Activated CD4-positive, alpha-beta T cell treated with anti-CD3 and anti-CD28 coated beads, Interleukin-2, amount 10 ng/mL, durations not matched to agents 24 days and 14 days (primary cell): ENCODE results near the gene UBAP1L. TPM values are rescaled to one million over a fixed set of nuclear protein-coding genes. Genes with fewer than 3 reads are reported as not detected.
"Not testable (repeated sequence)": the region's sequence is repeated elsewhere in the genome, so short reads cannot be mapped to it uniquely, and the experiment has no call there.

Experiments
- DNase-seq: peaks from one replicate; pipeline ENCODE4 v3.0.0; 2022
- H3K27ac Mint-ChIP-seq: one replicate; pipeline ENCODE4 v1.8.0; 2022; ENCODE audit warnings: mild to moderate bottlenecking, mixed read lengths
- H3K27me3 Mint-ChIP-seq: one replicate; pipeline ENCODE4 v1.8.0; 2022; ENCODE audit warnings: mixed read lengths
- H3K36me3 Mint-ChIP-seq: one replicate; pipeline ENCODE4 v1.8.0; 2022; ENCODE audit warnings: low read depth, mild to moderate bottlenecking, mixed read lengths
- H3K4me1 Mint-ChIP-seq: one replicate; pipeline ENCODE4 v1.8.0; 2021; ENCODE audit warnings: mixed read lengths
- H3K4me3 Mint-ChIP-seq: one replicate; pipeline ENCODE4 v1.8.0; 2022; ENCODE audit warnings: mild to moderate bottlenecking, moderate library complexity, mixed read lengths
- H3K9me3 Mint-ChIP-seq: one replicate; pipeline ENCODE4 v1.8.0; 2021; ENCODE audit warnings: mixed read lengths
- intact Hi-C: fragments of 100-400 bp; cut with micrococcal nuclease; formaldehyde crosslinking; loops from one replicate; pipeline ENCODE4 v1.15.1; 2023
- total RNA-seq: library from RNA; stranded (reverse); gene quantifications from 2 replicates; pipeline ENCODE4 v1.2.3, GENCODE V29; 2022

UBAP1L gene
- total RNA-seq, 1 donor from 2014 or later, result 6.6 TPM

DNA sequence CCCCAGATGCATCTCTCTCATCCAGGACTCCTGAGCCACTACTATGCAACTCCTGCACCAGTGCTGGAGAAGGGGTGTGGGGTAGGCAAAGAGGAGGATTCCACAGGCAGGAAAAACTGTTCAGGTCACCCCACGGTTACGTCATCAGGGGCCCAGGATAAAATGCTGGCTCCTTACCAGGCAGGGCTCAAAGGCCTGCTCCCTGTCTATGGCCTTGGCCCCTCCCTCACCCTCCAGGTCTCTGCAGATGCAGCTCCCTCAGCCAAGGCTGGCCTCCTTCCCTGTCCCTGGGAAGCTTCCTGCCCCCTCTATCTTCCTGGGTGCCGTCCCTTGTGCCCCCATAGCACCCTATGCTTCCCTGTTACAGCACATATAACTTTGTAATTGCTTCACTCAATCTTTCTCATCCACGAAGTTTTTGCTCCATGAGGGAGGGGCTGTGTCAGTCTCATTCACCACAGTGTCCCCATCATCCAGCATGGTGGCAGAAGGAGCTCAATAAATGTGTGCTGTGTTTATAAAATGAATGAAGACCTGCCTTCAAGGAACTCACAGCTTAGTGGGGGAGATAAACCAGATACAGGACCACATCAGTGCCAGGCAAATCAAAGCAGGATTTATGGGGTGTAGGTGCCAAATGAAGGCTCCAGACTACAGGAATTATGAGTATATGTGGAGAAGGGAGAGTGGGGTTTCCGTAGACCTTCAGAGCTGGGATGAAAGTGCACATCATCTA lies 19.8 kb downstream of the UBAP1L start:
- Mint-ChIP-seq H3K27ac (no peak overlapping the region), H3K27me3 (no peaks in the 10 kb centered on the region), H3K9me3 (no peaks in the 10 kb centered on the region), H3K4me1 (no peaks in the 10 kb centered on the region), H3K36me3 (peaks cover 10% of the 10 kb centered on the region), H3K4me3 (no peak overlapping the region)
- DNase-seq, result no peak
- intact Hi-C loops, result no loop called here

DNA sequence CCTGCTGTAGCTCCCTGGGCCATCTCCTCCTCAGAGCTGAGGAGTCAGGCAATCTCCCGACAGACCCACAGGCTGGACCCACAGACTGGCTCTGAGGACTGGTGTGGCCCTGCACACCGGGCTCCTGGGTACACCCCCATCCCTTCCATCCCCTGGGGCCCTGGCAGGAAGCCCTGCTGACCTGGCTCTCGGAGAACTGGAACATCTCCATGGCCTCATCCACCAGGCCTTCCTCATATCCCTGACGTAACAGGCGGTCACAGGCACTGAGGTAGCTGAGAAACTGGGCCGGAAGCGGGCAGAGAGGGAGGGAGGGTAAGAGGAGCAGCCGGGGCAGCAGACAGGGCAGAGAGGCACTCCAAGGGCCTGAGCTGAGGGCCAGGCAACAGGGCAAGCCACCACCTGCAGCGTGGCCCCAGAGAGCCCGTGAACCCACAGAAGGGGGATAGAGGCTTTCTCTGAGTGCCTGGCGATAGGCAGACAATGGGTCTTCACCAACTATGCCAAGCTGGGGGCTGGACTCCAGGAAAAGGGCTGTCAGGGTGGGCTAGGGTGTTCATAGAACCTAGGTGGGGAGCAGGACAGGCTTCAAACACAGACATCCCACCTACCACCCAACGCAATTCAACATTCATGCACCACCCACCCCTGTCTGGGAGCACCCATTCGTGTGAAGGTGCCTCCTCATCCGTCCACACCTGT lies 20.6 kb downstream of the UBAP1L start:
- no peaks in the 10 kb centered on the region for H3K27me3 Mint-ChIP-seq
- H3K4me1 Mint-ChIP-seq, result no peaks in the 10 kb centered on the region
- H3K9me3 Mint-ChIP-seq, result no peaks in the 10 kb centered on the region
- intact Hi-C loops, result no loop called here
- H3K27ac Mint-ChIP-seq, result no peak overlapping the region
- H3K36me3 Mint-ChIP-seq, result peaks cover 10% of the 10 kb centered on the region
- DNase-seq, result no peak
- no peak overlapping the region for H3K4me3 Mint-ChIP-seq

DNA sequence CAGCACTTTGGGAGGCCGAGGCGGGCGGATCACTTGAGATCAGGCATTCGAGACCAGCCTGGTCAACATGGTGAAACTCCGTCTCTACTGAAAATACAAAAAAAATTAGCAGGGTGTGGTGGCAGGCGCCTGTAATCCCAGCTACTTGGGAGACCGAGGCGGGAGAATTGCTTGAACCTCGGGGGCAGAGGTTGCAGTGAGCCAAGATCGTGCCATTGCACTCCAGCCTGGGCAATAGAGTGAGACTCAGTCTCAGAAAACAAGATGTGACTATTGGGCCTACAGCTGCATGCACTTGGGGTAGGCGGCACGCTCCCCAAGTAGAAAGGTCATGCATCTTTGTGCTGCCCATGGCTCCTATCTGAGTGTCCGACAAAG lies 21.2 kb downstream of the UBAP1L start:
- H3K27me3 Mint-ChIP-seq, H3K9me3 Mint-ChIP-seq, H3K4me1 Mint-ChIP-seq, H3K36me3 Mint-ChIP-seq, H3K4me3 Mint-ChIP-seq, DNase-seq, intact Hi-C loops, H3K27ac Mint-ChIP-seq: not testable (repeated sequence)

DNA sequence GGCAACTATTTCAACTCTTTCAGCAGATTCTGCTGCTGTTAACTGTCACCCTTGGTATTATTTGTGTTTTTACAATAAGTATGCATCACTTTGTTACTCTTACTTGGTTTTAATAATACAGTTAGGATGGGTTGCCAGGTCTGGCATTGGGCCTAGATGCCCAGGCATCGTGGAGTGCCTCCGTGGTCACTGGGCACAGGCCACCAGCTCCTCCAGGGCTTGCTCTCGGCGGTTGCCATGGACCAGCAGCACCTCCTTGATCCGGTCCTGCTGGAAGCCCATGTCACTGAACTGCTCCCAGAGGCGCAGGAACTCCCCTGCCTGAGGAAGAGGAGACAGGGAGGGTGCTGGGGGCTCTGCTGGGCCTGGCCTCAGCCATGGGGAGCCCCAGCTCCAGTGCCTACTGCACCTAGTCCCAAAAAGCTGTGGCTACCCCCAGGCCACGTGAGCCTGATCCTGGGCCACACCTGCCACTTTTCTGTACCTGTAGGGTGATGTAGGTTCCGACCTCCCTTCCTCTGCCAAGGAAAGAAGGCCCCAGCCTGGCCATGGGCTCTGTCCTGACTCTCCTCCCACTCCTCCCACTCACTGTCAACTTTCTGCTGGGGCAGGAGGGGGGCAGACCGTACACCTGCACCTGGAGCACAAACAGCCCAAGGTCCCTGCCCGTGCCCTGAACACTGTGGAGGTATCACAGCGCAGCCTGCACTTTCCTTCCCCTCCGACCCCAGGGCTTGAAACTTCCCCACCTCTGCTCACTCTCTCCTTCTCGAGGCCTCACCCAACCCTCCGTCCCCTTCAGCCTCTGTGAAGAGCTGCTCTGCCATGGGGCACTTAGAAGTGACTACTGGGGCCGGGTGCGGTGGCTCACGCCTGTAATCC lies 21.8 kb downstream of the UBAP1L start:
- H3K4me1 Mint-ChIP-seq, result no peaks in the 10 kb centered on the region
- H3K4me3 Mint-ChIP-seq, result no peak overlapping the region
- no peak overlapping the region for H3K27ac Mint-ChIP-seq
- no peak for DNase-seq
- H3K36me3 Mint-ChIP-seq, result peaks cover 2% of the 10 kb centered on the region
- H3K9me3 Mint-ChIP-seq, result no peaks in the 10 kb centered on the region
- H3K27me3 Mint-ChIP-seq, result no peaks in the 10 kb centered on the region
- intact Hi-C loops, result no loop called here

DNA sequence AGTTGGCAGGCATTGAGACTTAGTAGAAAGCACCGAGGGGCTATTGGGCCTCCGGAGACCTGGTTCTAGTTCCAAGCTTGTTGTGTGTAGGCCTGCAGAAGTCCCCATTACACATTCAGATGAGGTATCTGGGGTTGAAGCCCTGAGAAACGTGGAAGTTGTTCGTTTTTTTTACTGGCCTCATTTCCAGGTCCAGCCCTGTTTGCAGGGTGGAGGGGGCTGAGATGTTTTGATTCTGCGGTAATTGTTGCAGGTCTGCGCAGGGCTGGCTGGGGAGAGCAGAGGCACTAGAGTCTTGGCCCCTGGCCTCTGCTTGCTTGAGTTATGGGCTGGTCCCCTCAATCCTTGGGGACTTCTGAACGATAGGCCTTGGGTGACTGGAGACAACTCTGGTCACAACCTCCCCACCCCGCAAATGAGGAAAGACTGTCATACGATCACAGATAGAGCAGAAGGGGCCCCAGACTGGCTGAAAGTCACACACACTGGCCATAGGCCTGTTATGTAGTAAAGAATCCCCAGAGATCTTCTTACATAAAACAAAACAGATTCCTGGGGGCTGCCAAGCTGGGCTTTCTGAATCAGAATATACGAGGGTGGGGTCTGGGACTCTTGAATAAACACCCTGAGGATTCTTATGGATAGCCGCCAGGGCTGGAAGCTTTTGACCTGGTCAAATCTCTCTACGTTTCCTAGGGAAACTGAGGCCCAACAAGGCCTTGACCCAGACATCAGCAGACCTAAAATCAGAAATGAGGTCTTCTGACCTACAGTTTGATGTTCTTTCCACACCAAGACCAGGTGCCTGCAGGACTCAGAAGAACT lies 22.8 kb downstream of the UBAP1L start:
- intact Hi-C loops, result no loop called here
- H3K4me3 Mint-ChIP-seq, result no peak overlapping the region
- H3K4me1 Mint-ChIP-seq, result no peaks in the 10 kb centered on the region
- no peaks in the 10 kb centered on the region for H3K36me3 Mint-ChIP-seq
- H3K27me3 Mint-ChIP-seq, result no peaks in the 10 kb centered on the region
- DNase-seq, result no peak
- H3K9me3 Mint-ChIP-seq, result no peaks in the 10 kb centered on the region
- H3K27ac Mint-ChIP-seq, result no peak overlapping the region

DNA sequence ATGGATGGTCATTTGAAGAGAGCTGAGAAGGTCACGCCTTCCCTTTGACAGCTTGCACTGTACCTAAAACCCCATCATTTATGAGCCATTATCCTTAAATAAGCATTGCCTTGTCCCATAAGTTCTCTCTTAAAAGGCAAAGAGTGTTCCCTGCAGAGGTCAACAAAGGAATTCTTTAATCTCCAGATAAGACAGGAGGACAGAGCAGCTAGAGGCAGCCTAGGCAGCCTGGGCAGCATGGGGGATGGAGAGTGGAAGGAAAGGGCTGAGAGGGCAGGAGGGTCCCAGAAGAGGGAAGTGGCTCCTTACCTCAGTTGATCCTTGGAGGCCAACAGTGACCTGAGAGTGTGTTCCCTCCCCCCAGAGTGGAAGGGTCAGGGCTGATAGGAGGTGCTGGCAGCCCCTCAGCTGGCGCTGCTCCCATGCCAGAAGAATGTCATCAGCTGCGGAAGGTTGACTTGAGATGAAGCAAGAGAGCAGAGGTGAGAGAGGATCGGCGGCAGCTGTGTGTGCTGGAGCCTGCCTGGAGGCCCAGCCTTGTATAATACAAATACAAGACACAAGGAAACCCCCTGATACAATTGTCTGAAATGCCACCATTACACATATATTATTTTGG lies 25.7 kb downstream of the UBAP1L start:
- intact Hi-C loops, result no loop called here
- Mint-ChIP-seq H3K36me3 (no peaks in the 10 kb centered on the region), H3K27me3 (peaks cover 5% of the 10 kb centered on the region), H3K4me1 (peaks cover 3% of the 10 kb centered on the region), H3K4me3 (no peak overlapping the region), H3K9me3 (no peaks in the 10 kb centered on the region), H3K27ac (no peak overlapping the region)
- no peak for DNase-seq

DNA sequence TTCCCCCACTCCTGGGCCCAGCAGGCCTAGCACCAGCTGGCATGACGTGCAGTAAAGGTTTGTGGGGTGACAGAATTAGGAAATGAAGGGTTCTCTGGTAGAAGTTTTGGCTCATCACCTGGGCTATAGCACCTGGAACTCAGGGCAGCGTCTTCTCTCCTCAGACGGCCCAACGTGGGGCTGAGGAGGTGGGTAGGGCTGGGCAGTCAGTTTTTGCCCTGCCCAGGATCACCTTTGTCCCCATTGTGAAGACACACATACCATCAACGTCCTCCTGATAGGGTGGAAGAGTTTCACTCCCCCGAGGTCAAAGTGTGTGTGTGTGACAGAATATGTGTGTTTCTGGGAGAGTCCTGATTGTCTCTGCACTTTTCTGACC lies 26.4 kb downstream of the UBAP1L start:
- Mint-ChIP-seq H3K27me3 (peaks cover 11% of the 10 kb centered on the region), H3K4me3 (no peak overlapping the region), H3K27ac (no peak overlapping the region), H3K9me3 (no peaks in the 10 kb centered on the region), H3K4me1 (peaks cover 3% of the 10 kb centered on the region), H3K36me3 (no peaks in the 10 kb centered on the region)
- intact Hi-C loops, result no loop called here
- no peak for DNase-seq

DNA sequence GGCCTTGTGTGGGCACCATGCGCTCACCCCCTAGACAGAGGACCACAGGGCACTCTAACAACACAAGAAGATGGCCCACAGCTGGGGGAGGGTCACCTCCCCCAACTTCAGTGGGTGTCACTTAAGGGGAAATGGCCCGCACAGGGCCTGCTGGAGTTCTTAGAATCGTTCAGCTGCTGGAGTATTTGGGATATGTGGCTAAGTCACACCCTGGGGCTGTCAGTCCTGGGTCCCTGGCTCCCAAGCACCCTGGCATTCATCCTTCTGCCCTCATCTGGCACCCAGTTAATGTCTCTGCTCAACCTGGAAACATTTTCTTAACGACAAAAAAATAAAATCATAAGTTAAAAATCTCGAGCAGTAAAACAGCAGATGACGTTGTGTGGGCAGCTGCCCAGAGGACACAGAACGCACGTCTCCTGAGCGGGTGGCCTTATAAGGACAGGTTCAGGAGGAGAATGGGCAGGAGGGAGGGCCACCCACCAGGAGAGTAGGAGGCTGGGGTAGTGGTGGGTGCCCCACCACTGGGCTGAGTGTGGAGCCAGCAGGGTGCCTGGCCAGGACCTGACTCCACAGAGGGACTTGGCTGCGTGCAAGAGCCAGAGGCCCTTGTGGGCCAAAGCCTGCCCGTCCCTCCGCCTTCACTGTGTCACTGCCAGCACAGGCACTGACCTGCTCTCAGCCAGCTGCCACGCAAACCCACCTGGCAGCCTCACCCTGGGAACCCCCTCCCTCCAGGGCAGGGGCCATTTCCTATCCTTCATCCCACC lies 26.9 kb downstream of the UBAP1L start:
- intact Hi-C loops, result no loop called here
- no peak overlapping the region for H3K4me3 Mint-ChIP-seq
- H3K9me3 Mint-ChIP-seq, result no peaks in the 10 kb centered on the region
- peaks cover 15% of the 10 kb centered on the region for H3K27me3 Mint-ChIP-seq
- DNase-seq, result no peak
- H3K4me1 Mint-ChIP-seq, result peaks cover 3% of the 10 kb centered on the region
- no peak overlapping the region for H3K27ac Mint-ChIP-seq
- H3K36me3 Mint-ChIP-seq, result no peaks in the 10 kb centered on the region

DNA sequence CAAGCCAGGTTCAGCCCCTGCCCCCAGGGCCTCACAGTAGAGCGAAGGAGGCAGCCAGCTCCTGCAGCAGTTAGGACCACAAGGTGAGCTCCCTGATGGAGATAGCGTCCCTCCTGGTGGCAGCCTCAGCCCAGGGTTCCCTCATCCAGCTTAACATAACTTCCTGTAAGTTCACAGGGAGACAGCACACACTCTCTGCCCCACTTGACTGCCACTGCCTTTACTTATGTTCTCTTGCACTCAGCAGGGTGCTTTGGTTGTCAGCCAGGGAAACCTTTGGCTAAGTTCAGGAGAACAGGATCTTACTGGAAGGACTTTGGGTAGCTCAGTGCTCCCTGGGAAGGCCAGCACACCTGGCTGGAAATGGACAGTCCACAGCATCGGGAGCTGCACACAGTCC lies 27.6 kb downstream of the UBAP1L start:
- H3K9me3 Mint-ChIP-seq, result no peaks in the 10 kb centered on the region
- H3K36me3 Mint-ChIP-seq, result no peaks in the 10 kb centered on the region
- no peak for DNase-seq
- H3K4me1 Mint-ChIP-seq, result peaks cover 9% of the 10 kb centered on the region
- no peak overlapping the region for H3K4me3 Mint-ChIP-seq
- H3K27ac Mint-ChIP-seq, result no peak overlapping the region
- peaks cover 21% of the 10 kb centered on the region for H3K27me3 Mint-ChIP-seq
- intact Hi-C loops, result no loop called here

DNA sequence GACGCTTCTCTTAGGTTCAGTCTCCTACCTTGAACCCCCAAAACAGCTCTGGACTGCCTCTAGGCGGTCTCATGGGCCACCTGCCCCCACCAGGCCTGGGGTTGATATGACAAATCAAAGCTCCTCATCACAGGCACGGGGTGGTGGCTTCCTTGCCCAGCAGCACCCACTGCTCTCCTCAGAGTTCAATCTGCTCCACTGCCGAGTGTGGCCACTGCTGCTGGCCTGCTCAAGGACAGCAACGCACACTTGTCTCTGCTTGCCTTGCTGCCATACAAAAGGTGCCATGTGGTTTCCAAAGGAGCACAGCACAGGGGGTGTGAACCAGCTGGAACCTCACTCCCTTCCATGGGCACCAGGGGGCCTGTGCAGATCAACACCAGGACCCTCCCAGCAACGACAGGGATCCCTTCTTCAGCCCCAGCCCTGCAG lies 28.3 kb downstream of the UBAP1L start:
- Mint-ChIP-seq H3K4me3 (no peak overlapping the region), H3K27me3 (peaks cover 23% of the 10 kb centered on the region), H3K36me3 (no peaks in the 10 kb centered on the region), H3K27ac (no peak overlapping the region), H3K9me3 (no peaks in the 10 kb centered on the region), H3K4me1 (peaks cover 14% of the 10 kb centered on the region)
- intact Hi-C loops, result no loop called here
- DNase-seq, result no peak

DNA sequence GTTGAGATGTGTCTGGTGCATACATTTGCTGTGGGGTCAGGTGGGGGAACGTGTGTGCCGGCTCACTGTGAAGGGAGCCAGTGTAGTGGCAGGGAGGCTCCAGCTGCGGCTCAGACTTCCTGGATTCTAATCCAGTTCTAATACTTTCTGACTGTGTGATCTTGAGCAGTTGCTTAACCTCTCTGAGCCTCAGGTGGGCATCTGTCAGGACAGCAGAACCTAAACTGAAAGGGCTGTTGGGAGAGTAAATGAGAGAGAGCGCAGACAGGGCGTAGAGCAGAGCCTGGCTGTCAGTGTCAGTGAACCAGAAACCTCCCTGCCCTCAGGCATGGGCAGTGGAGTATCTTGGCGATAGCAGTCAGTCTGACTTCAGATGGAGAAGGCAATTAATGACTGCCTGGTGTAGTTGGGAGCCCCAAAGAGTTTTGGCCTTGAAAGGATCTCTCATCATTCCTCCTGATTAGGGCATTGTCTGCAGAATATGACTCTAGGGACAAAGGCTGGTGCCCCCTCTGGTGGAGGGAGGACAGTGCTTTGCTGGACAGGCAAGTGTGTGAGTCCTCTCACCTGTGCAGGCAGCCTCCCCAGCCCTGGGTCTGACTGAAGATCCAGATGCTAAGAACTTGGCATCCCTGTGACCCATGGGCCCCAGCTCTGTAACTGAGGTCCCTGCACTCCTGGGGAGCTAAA lies 28.9 kb downstream of the UBAP1L start:
- intact Hi-C loops, result no loop called here
- Mint-ChIP-seq H3K36me3 (no peaks in the 10 kb centered on the region), H3K4me3 (no peak overlapping the region), H3K4me1 (peaks cover 16% of the 10 kb centered on the region), H3K27ac (no peak overlapping the region), H3K27me3 (peaks cover 25% of the 10 kb centered on the region), H3K9me3 (no peaks in the 10 kb centered on the region)
- DNase-seq, result peak; percentile 66

DNA sequence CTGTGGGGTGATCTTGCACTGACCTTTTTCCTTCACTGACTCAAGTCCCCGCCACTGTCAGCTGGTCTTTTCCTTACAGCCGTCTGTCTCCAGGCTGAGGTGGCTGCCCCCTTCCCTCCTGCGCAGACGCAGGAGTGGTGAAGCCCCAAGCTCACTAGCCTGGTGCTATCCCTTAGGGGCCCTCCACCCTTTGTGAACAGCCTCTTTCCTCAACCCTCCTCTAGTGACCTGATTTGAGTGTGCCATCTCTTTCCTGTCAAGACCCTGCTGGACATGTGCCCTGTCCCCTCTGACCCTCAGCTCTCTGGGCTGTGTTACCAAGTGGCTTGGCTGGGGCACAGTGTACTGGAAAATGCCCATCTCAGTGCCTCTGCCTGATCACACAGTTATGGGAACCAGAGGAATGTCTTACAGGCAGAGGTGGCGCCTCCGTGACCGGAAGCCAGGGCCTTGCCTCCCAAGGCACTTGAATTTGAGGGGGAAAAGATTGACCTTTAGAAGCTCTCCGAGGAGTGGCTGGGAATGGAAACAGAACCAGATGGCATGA lies 29.7 kb downstream of the UBAP1L start:
- Mint-ChIP-seq H3K27ac (no peak overlapping the region), H3K36me3 (no peaks in the 10 kb centered on the region), H3K27me3 (peaks cover 28% of the 10 kb centered on the region), H3K4me1 (peaks cover 16% of the 10 kb centered on the region), H3K9me3 (no peaks in the 10 kb centered on the region), H3K4me3 (no peak overlapping the region)
- DNase-seq, result no peak
- intact Hi-C loops, result no loop called here
